ENCODE data around the gene DNER. TPM values are rescaled to one million over a fixed set of nuclear protein-coding genes. Genes with fewer than 3 reads are reported as not detected.

Gene DNER
- total and polyA plus RNA-seq, 2 donors (not counting 3 experiments of a cell fraction or from before 2014, with no cell fraction given), result 0.01 TPM; not detected in 1

GRCh38 chr2:229426464-229426863, 287.9 kb downstream of the DNER start:
- FAIRE-seq (no peak), DNase-seq (ENCODE audit: low read depth, low spot score) (no peak)
- Histone ChIP-seq H3K4me2 (ENCODE audit: insufficient read depth, low read length) (no peak overlapping the region), H3K9ac (replicated peaks; ENCODE audit: extremely low read depth, insufficient read depth, low read length) (no peak overlapping the region), H3K79me2 (ENCODE audit: control insufficient read depth, insufficient read depth, low read length) (no peaks in the 10 kb centered on the region), H2AFZ (ENCODE audit: low read depth, low read length) (no peak overlapping the region), H3K4me1 (ENCODE audit: control insufficient read depth, extremely low read depth, insufficient read depth, low read length) (no peaks in the 10 kb centered on the region), H3K9me1 (replicated peaks; ENCODE audit: control insufficient read depth, extremely low read depth, insufficient read depth, low read length) (no peaks in the 10 kb centered on the region), H3K36me3 (ENCODE audit: control insufficient read depth in 2 of 2, extremely low read depth in 1 of 2, insufficient read depth in 2 of 2, low read length in 2 of 2) (no peaks in the 10 kb centered on the region), H3K27me3 (ENCODE audit: control insufficient read depth in 2 of 2, insufficient read depth in 2 of 2, low read length in 2 of 2) (no peaks in the 10 kb centered on the region), H3K27ac (ENCODE audit: insufficient read depth, low read depth, low read length) (no peak overlapping the region), H4K20me1 (replicated peaks; ENCODE audit: control insufficient read depth, extremely low read depth, insufficient read depth, low read length) (no peaks in the 10 kb centered on the region), H3K4me3 (replicated peaks in 1 of 3; ENCODE audit: insufficient read depth in 1 of 3, low read depth in 1 of 3, low read length in 3 of 3) (no peak overlapping the region), H3K9me3 (replicated peaks; ENCODE audit: control insufficient read depth, insufficient read depth, low read length) (no peaks in the 10 kb centered on the region)
- TF ChIP-seq CTCF (IDR thresholded peaks at IDR 0.05; ENCODE audit: extremely low read depth in 1 of 2, insufficient read depth in 1 of 2, low read depth in 1 of 2, low read length in 2 of 2) (no peak), EZH2 (IDR thresholded peaks at IDR 0.05; ENCODE audit: borderline replicate concordance, low read depth, low read length, severe bottlenecking) (no peak), POLR2A (IDR thresholded peaks at IDR 0.05; ENCODE audit: low read depth, low read length) (no peak), JUN (IDR thresholded peaks at IDR 0.05; ENCODE audit: borderline replicate concordance, insufficient read depth, insufficient read length, low read depth) (no peak), MAX (IDR thresholded peaks at IDR 0.05; ENCODE audit: insufficient read depth, insufficient read length) (no peak), FOS (IDR thresholded peaks at IDR 0.05; ENCODE audit: borderline replicate concordance, insufficient read depth, low read length) (no peak)
- dilution Hi-C loops (cut with MboI; ENCODE audit: extremely low pct_ligation_motif_present, low sequenced_read_pairs), result no loop called here
- POLR2A ChIA-PET, result no interaction called here
- intact Hi-C loops (cut with micrococcal nuclease), result no loop called here
- CTCF ChIA-PET, result interaction anchor here (0.6 to 1.5 kb wide), 3 partner anchors 9 to 160 kb away, joined by 3 to 5 read pairs (median 4); no protein-coding TSS in a partner anchor
- BruUV-seq (replicated peaks), result no TSS peak
